Effector memory CD4-positive, alpha-beta T cell (primary cell): ENCODE results near the gene ASB10.

Experiments
- DNase-seq, 3 donors: peaks; one replicate each; pipeline ENCODE4 v3.0.0-alpha.2; 2020
- H3K27ac ChIP-seq: 2 replicates; pipeline ENCODE4 v1.7.0; 2013; ENCODE audit warnings: mild to moderate bottlenecking, low read length, moderate library complexity; ENCODE audit not compliant: insufficient read depth, poor library complexity, severe bottlenecking
- H3K27me3 ChIP-seq: replicated peaks from 2 replicates; pipeline ENCODE4 v1.7.0; 2013; ENCODE audit warnings: mild to moderate bottlenecking, low read length; ENCODE audit not compliant: insufficient read depth, control insufficient read depth, poor library complexity, severe bottlenecking
- H3K36me3 ChIP-seq: 2 replicates; pipeline ENCODE4 v1.7.0; 2013; ENCODE audit warnings: mild to moderate bottlenecking, low read length, moderate library complexity; ENCODE audit not compliant: control insufficient read depth, insufficient read depth
- H3K4me1 ChIP-seq: 2 replicates; pipeline ENCODE4 v1.7.0; 2013; ENCODE audit warnings: low read length, mild to moderate bottlenecking; ENCODE audit not compliant: control insufficient read depth, insufficient read depth, poor library complexity, severe bottlenecking
- H3K4me3 ChIP-seq: 2 replicates; pipeline ENCODE4 v1.7.0; 2013; ENCODE audit warnings: low read length, low read depth, mild to moderate bottlenecking; ENCODE audit not compliant: insufficient read depth, poor library complexity, severe bottlenecking
- H3K9me3 ChIP-seq: 2 replicates; pipeline ENCODE4 v1.7.0; 2013; ENCODE audit warnings: mild to moderate bottlenecking, low read length, moderate library complexity; ENCODE audit not compliant: control insufficient read depth

ASB10 gene

GRCh38 chr7:151168003-151168786, 18.9 kb downstream of the ASB10 start:
- H3K9me3 ChIP-seq: no peaks in the 10 kb centered on the region
- H3K4me1 ChIP-seq: peaks cover 8% of the 10 kb centered on the region
- peak; percentile 27 to 39 (median 33) for DNase-seq
- H3K27me3 ChIP-seq: peaks cover 33% of the 10 kb centered on the region
- no peak overlapping the region for H3K27ac ChIP-seq
- peak overlapping the region; percentile 55 for H3K4me3 ChIP-seq
- no peaks in the 10 kb centered on the region for H3K36me3 ChIP-seq

GRCh38 chr7:151167197-151167961, 19.7 kb downstream of the ASB10 start, which contains the start of gene GBX1:
Gene GBX1 (minus strand): TSS chr7:151167694. CDS start chr7:151167548, 146 bp downstream.
- peak within 1 kb of the TSS; percentile 55 for H3K4me3 ChIP-seq
- peaks cover 33% of the 10 kb centered on the region for H3K27me3 ChIP-seq
- peaks cover 8% of the 10 kb centered on the region for H3K4me1 ChIP-seq
- H3K9me3 ChIP-seq: no peaks in the 10 kb centered on the region
- H3K27ac ChIP-seq: no peak within 1 kb of the TSS
- no peaks in the 10 kb centered on the region for H3K36me3 ChIP-seq
- DNase-seq: no peak

- Histone ChIP-seq H3K4me1 (peaks cover 8% of the 10 kb centered on the region), H3K36me3 (no peaks in the 10 kb centered on the region), H3K27me3 (peaks cover 33% of the 10 kb centered on the region), H3K27ac (no peak overlapping the region), H3K4me3 (peak overlapping the region; percentile 42), H3K9me3 (no peaks in the 10 kb centered on the region)
- DNase-seq: no peak
Measured at GRCh38 chr7:151166629-151167196, 20.3 kb downstream of the ASB10 start.

- H3K9me3 ChIP-seq: no peaks in the 10 kb centered on the region
- no peaks in the 10 kb centered on the region for H3K36me3 ChIP-seq
- H3K4me3 ChIP-seq: no peak overlapping the region
- DNase-seq: no peak
- peaks cover 14% of the 10 kb centered on the region for H3K27me3 ChIP-seq
- peaks cover 3% of the 10 kb centered on the region for H3K4me1 ChIP-seq
- H3K27ac ChIP-seq: no peak overlapping the region
Measured at GRCh38 chr7:151161757-151162156, 25.3 kb downstream of the ASB10 start.

GRCh38 chr7:151157645-151158329, 29.3 kb downstream of the ASB10 start:
- no peak for DNase-seq
- Histone ChIP-seq H3K27ac (no peak overlapping the region), H3K27me3 (no peaks in the 10 kb centered on the region), H3K36me3 (no peaks in the 10 kb centered on the region), H3K4me1 (no peaks in the 10 kb centered on the region), H3K4me3 (no peak overlapping the region), H3K9me3 (no peaks in the 10 kb centered on the region)

- Histone ChIP-seq H3K27me3 (peaks cover 4% of the 10 kb centered on the region), H3K27ac (no peak overlapping the region), H3K36me3 (no peaks in the 10 kb centered on the region), H3K4me1 (no peaks in the 10 kb centered on the region), H3K9me3 (no peaks in the 10 kb centered on the region), H3K4me3 (no peak overlapping the region)
- DNase-seq: no peak
Measured at GRCh38 chr7:151152643-151153513, 34.2 kb downstream of the ASB10 start.

- Histone ChIP-seq H3K27me3 (peaks cover 4% of the 10 kb centered on the region), H3K27ac (no peak overlapping the region)
Measured at GRCh38 chr7:151150388-151150787, 36.7 kb downstream of the ASB10 start.

GRCh38 chr7:151148319-151149259, 38.5 kb downstream of the ASB10 start:
- Histone ChIP-seq H3K27ac (no peak overlapping the region), H3K9me3 (no peaks in the 10 kb centered on the region), H3K4me1 (no peaks in the 10 kb centered on the region), H3K4me3 (no peak overlapping the region), H3K36me3 (peaks cover under 1% of the 10 kb centered on the region), H3K27me3 (peaks cover 4% of the 10 kb centered on the region)
- DNase-seq: no peak

More at GRCh38 chr7:151150388-151150787, 36.7 kb downstream of the ASB10 start:
- Histone ChIP-seq H3K4me1 (no peaks in the 10 kb centered on the region), H3K4me3 (no peak overlapping the region), H3K36me3 (no peaks in the 10 kb centered on the region), H3K9me3 (no peaks in the 10 kb centered on the region)
- no peak for DNase-seq
